Fibroblast of lung (primary cell): ENCODE results near the gene DNAH17.

Experiments used
- CTCF ChIP-seq, 2 donors: IDR thresholded peaks in 1 of 2; conservative IDR thresholded peaks in 1 of 2; 1 replicate in 1 of 2; 2 replicates in 1 of 2; pipeline ENCODE4 v1.5.1; 2011 to 2012; ENCODE audit warnings: low read length in 2 of 2, control low read depth in 1 of 2, inconsistent platforms in 1 of 2, low read depth in 1 of 2, mild to moderate bottlenecking in 1 of 2
- EZH2 ChIP-seq: IDR thresholded peaks from 2 replicates; pipeline ENCODE4 v1.5.1; 2012; ENCODE audit warnings: low read length, control low read depth, mild to moderate bottlenecking; ENCODE audit errors: missing control alignments

- TF ChIP-seq CTCF (conservative IDR thresholded peaks at IDR 0.05 in 1 of 2, IDR thresholded peaks at IDR 0.05 in 1 of 2; ENCODE audit: low read depth in 1 of 2, low read length in 2 of 2) (no peak), EZH2 (no peak)
These were observed 122.8 kb downstream of the DNAH17 start for GRCh38 chr17:78454346-78454745.
